Erythroblast (primary cell): ENCODE results near the gene TRIP13.

Experiments
- GATA1 ChIP-seq: IDR thresholded peaks from 2 replicates; pipeline ENCODE4 v1.6.1; 2011; ENCODE audit warnings: low read depth, mild to moderate bottlenecking, control low read depth, low read length, moderate library complexity
- POLR2A ChIP-seq: IDR thresholded peaks from 2 replicates; pipeline ENCODE4 v1.6.1; 2011; ENCODE audit warnings: mild to moderate bottlenecking, low read length

DNA sequence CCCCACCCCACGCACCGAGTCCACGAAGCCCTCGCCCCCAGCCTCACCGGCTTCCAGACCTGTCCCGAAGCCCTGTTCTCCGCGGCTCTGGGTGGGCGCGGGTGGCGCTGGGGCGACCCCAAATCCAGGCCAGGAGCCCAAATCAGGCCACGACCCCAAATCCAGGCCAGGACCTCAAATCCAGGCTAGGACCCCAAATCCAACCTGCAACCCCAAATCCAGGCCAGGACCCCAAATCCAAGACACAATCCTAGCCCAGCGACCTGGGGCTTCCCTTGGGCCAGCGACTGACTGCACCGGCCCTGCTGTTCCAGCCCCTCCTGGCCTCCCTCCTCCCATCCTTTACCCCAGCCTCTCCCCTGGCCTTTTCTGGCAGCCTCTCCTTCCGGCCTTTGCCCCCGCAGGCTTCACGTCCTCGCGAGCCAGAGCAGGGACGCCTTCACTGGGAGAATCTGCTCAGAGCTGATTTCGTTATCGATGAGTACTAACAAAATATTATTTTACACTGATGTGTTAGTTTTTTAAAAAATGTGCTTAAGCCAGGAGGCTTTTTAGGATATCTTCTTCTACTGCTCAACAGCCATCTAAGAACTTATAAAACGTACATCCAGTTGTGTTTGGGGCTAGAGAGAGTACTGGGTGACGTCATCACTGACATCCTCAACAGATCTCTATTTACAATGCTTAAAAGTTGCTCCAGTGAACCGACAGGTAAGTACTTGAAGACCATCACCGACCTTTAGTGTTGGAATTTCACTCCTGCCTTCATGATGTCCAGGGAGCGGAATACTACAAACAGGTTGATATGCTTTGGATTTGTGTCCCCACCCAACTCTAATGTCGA, 34.7 kb downstream of the TRIP13 start:
- TF ChIP-seq POLR2A (no peak), GATA1 (no peak)
